ENCODE results near the gene MAS1L.

MAS1L gene

GRCh38 chr6:29487660-29488059 lies at the start of gene MAS1L:
Gene MAS1L (minus strand): TSS chr6:29487956. CDS start chr6:29487902, 54 bp downstream.
- no peak for DNase-seq

GRCh38 chr6:29532320-29532951 lies 44.7 kb upstream of the MAS1L start:
- DNase-seq, result no peak

GRCh38 chr6:29531668-29532067 lies 43.9 kb upstream of the MAS1L start:
- no peak for DNase-seq

GRCh38 chr6:29530671-29531310 lies 43.0 kb upstream of the MAS1L start:
- DNase-seq, result no peak

- no peak for DNase-seq
Observed at GRCh38 chr6:29529956-29530355, 42.2 kb upstream of the MAS1L start.

- no peak for DNase-seq
Observed at GRCh38 chr6:29528988-29529560, 41.3 kb upstream of the MAS1L start.

- no peak for DNase-seq
Observed at GRCh38 chr6:29528300-29528931, 40.7 kb upstream of the MAS1L start.

- no peak for DNase-seq
Observed at GRCh38 chr6:29527564-29527963, 39.8 kb upstream of the MAS1L start.

- DNase-seq, result no peak
Observed at GRCh38 chr6:29527126-29527525, 39.4 kb upstream of the MAS1L start.

GRCh38 chr6:29525311-29525639 lies 37.5 kb upstream of the MAS1L start:
- DNase-seq, result no peak

- no peak for DNase-seq
Observed at GRCh38 chr6:29524444-29525310, 36.9 kb upstream of the MAS1L start.

- DNase-seq, result no peak
Observed at GRCh38 chr6:29524044-29524443, 36.3 kb upstream of the MAS1L start.

GRCh38 chr6:29522227-29522626 lies 34.5 kb upstream of the MAS1L start:
- DNase-seq, result no peak

- DNase-seq, result no peak
Observed at GRCh38 chr6:29521006-29521680, 33.4 kb upstream of the MAS1L start.

GRCh38 chr6:29520232-29520631 lies 32.5 kb upstream of the MAS1L start:
- DNase-seq, result no peak

GRCh38 chr6:29519291-29520010 lies 31.7 kb upstream of the MAS1L start:
- no peak for DNase-seq

GRCh38 chr6:29517728-29518440 lies 30.1 kb upstream of the MAS1L start:
- DNase-seq, result no peak

GRCh38 chr6:29517245-29517644 lies 29.5 kb upstream of the MAS1L start:
- DNase-seq, result no peak

GRCh38 chr6:29516108-29516507 lies 28.4 kb upstream of the MAS1L start:
- no peak for DNase-seq

- DNase-seq, result no peak
Observed at GRCh38 chr6:29510746-29511300, 23.1 kb upstream of the MAS1L start.

GRCh38 chr6:29510202-29510601 lies 22.4 kb upstream of the MAS1L start:
- no peak for DNase-seq

All from NCI-H1930 (cell line).